IPS-15b (cell line): ENCODE results near the gene UBE4B.

Source experiments
- H3K27me3 ChIP-seq: one replicate; pipeline ENCODE4 v1.6.1; 2013; ENCODE audit warnings: low read length; ENCODE audit not compliant: control insufficient read depth, insufficient read depth
- H3K36me3 ChIP-seq: one replicate; pipeline ENCODE4 v1.6.1; 2013; ENCODE audit warnings: low read length; ENCODE audit not compliant: control insufficient read depth, insufficient read depth
- H3K4me1 ChIP-seq: one replicate; pipeline ENCODE4 v1.6.1; 2013; ENCODE audit warnings: mild to moderate bottlenecking, low read length; ENCODE audit not compliant: control insufficient read depth, insufficient read depth
- H3K4me3 ChIP-seq: one replicate; pipeline ENCODE4 v1.5.1; 2013; ENCODE audit warnings: low read depth, low read length
- H3K9ac ChIP-seq: one replicate; pipeline ENCODE4 v1.6.1; 2013; ENCODE audit warnings: low read depth, mild to moderate bottlenecking, low read length
- H3K9me3 ChIP-seq: one replicate; pipeline ENCODE4 v1.6.1; 2013; ENCODE audit warnings: mild to moderate bottlenecking, low read length; ENCODE audit not compliant: control insufficient read depth, insufficient read depth

UBE4B gene

DNA sequence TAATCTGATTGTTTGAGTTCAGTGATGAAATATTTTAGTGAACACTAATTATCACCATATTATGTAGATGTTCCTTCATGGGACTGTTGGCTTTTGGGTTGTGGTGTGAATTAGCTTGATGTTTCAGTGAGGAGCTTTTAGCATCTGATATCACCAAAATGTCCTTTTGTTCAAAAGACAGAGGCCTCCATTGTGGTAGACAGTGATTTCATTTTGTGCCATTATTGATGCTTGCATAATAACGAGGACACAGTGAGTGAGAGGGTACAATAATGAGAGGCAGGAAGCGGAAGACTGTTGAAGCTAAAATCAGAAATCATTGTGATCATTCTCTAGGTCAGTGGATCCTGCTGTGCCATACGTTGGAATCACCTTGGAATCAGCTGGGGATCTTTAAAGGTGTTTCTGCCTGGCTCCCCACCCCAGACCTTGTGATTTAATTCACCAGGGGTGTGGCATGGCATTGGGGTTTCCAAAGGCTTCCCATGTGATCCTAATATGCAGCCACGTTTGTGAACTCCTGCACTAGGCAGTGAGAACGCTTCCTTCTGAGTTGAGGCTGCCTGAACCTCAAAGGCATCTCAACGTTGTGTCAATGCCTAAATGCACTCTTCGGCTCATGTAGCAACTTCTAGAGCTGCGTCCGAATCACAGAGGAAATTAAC, 95.5 kb downstream of the UBE4B start:
- no peak overlapping the region for H3K4me3 ChIP-seq

DNA sequence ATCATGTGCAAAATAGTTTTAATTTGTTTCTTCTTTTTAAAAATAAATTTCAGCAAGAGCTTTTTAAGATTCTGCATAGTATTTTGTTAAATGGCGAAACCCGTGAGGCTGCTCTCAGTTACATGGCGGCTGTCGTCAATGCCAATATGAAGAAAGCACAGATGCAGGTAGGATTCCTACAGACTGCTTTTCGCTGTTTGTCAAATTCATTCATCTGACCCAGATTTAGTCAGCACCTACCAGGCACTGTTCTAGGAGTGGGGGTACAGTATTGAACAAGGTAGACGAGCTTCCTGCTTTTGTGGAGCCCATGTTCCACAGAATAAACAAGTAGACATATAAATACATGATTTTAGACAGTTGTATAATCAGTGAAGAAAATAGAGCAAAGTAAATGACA, 99.6 kb downstream of the UBE4B start:
- Histone ChIP-seq H3K36me3 (peaks cover 21% of the 10 kb centered on the region), H3K9ac (no peak overlapping the region), H3K4me1 (no peaks in the 10 kb centered on the region), H3K4me3 (no peak overlapping the region), H3K9me3 (no peaks in the 10 kb centered on the region), H3K27me3 (no peaks in the 10 kb centered on the region)

More for the DNA sequence above, 95.5 kb downstream of the UBE4B start:
- H3K27me3 ChIP-seq, result no peaks in the 10 kb centered on the region
- H3K9me3 ChIP-seq, result no peaks in the 10 kb centered on the region
- H3K4me1 ChIP-seq, result no peaks in the 10 kb centered on the region
- peaks cover 7% of the 10 kb centered on the region for H3K36me3 ChIP-seq
- no peak overlapping the region for H3K9ac ChIP-seq

DNA sequence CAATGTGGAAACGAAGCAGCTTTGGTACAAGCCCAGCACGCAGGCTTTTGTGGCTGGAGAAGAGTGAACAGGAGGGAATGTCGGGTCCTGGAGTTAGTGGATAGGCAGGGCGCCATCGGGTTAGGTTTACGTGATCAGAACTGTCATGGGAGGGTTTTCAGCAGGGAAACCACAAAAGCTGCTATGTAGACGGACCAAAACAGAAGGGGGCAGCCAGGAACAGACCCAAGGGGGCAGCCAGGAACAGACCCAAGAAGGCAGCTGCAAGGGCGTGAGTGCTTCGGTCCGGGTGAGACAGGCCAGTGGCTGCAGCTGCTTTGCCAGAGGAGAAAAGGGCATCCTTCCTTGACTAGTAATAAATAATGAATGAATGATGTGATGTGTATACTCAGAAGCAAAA, 100.1 kb downstream of the UBE4B start:
- Histone ChIP-seq H3K4me1 (no peaks in the 10 kb centered on the region), H3K27me3 (no peaks in the 10 kb centered on the region), H3K9me3 (no peaks in the 10 kb centered on the region), H3K9ac (no peak overlapping the region), H3K36me3 (peaks cover 24% of the 10 kb centered on the region), H3K4me3 (no peak overlapping the region)

DNA sequence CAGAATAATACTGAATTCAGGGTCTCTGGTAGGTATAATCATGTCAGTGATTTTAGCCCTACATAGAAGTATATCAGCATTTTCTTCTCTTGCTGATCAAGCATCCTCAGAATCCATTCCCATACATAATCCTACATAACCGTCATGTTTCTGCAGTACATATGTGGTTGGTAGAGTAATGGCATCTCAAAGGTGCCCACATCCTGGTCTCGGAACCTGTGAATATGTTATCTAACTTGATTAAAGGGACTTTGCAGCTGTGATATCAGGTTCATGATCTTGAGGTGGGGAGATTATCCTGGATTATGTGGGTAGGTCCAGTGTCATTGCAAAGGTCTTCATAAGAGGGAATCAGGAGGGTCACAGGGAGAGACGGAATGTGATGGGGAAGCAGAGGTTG, 108.2 kb downstream of the UBE4B start:
- H3K9me3 ChIP-seq, result no peaks in the 10 kb centered on the region
- H3K9ac ChIP-seq, result no peak overlapping the region
- H3K36me3 ChIP-seq, result peaks cover 9% of the 10 kb centered on the region
- H3K4me1 ChIP-seq, result no peaks in the 10 kb centered on the region
- H3K4me3 ChIP-seq, result no peak overlapping the region
- H3K27me3 ChIP-seq, result no peaks in the 10 kb centered on the region

DNA sequence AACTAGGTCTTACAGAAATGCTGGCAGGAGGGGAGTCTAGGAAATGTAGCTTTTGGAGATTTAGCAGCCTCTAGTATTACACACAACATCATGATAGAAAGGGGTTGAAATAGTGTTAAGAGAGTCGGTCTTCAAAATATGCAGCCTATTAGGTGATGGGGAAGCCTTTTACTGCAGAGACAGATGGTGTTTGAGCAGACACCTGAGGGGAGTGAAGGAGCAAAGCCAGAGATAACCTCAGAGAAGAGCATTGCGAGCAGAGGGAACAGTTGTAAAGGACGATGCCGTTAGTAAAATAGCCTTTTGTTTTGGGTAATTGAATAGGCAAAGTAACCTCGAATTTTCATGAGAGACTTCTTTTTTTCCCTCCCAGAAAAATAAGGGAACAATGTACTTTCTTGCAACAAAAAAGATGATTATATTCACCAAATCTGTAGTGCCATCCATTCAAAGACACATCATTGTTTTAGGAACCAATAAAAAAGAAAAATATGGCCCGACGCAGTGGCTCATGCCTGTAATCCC, 111.3 kb downstream of the UBE4B start:
- no peak overlapping the region for H3K9ac ChIP-seq
- no peaks in the 10 kb centered on the region for H3K4me1 ChIP-seq
- H3K4me3 ChIP-seq, result no peak overlapping the region
- no peaks in the 10 kb centered on the region for H3K27me3 ChIP-seq
- H3K36me3 ChIP-seq, result no peaks in the 10 kb centered on the region
- no peaks in the 10 kb centered on the region for H3K9me3 ChIP-seq

DNA sequence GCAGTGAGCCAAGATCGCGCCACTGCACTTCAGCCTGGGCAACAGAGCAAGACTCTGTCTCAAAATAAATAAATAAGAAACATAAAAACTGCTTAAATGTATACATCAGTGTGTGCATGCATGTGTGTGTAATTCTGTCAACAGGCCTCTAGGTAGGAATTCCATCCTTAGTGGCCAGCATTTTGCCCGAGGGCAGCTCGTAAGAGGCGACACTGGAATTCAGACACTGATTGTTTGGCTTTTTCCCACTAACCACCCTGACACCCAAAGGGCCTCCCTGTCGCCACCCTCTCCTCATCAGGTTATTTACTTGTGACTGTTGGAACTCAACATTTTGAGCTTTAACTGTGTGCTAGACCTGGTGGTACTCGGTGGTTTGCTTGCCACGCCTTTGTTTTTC, 113.6 kb downstream of the UBE4B start:
- no peaks in the 10 kb centered on the region for H3K27me3 ChIP-seq
- H3K36me3 ChIP-seq, result peaks cover 4% of the 10 kb centered on the region
- no peaks in the 10 kb centered on the region for H3K9me3 ChIP-seq
- no peak overlapping the region for H3K4me3 ChIP-seq
- H3K9ac ChIP-seq, result no peak overlapping the region
- no peaks in the 10 kb centered on the region for H3K4me1 ChIP-seq

DNA sequence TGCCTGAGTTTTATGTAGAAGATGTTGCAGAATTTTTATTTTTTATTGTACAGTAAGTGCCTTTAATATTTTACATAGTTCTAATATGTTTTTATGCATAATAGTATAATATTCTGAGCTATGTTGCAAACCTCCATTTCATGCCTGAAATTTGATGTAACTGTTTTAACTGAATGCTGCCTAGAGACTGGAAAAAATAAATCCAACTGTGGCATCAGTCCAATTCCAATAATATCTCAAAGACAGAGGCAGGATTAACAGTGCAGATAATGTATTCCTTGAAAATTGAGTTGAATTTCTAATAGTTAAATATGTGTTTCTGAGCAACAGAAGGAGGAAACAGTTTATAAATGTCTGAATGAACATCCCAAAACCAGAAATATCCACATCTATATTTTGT, 116.5 kb downstream of the UBE4B start:
- Histone ChIP-seq H3K9ac (no peak overlapping the region), H3K4me3 (no peak overlapping the region), H3K9me3 (no peaks in the 10 kb centered on the region)

DNA sequence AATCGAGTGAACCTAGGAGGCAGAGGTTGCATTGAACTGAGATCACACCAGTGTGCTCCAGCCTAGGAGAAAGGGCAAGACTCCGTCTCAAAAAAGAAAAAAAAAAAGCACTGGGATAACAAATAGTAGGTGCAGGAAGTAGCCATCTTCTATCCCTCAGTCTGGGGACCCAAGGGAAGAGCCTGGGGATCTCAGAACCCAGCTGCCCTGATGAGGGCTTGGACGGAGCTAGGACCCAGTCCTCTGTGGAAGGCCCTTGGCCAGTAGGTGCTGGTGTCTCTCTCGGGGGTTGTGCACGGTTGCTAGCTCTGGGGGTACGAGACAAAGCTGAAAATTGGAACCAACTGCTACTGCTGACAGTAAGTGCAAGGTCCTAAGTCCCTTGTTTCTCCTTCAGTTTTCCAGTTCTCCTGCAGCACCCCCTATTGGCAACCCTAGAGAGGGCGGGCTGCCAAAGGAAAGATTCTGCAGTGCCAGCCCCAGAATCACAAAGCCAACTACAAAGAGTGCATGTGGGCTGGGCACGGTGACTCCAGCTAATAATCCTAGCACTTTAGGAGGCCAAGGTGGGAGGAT, 120.0 kb downstream of the UBE4B start:
- Histone ChIP-seq H3K36me3 (peaks cover 7% of the 10 kb centered on the region), H3K27me3 (no peaks in the 10 kb centered on the region), H3K4me1 (no peaks in the 10 kb centered on the region), H3K9ac (no peak overlapping the region), H3K4me3 (no peak overlapping the region), H3K9me3 (no peaks in the 10 kb centered on the region)

More for the DNA sequence above, 116.5 kb downstream of the UBE4B start:
- Histone ChIP-seq H3K27me3 (no peaks in the 10 kb centered on the region), H3K4me1 (no peaks in the 10 kb centered on the region), H3K36me3 (peaks cover 4% of the 10 kb centered on the region)

DNA sequence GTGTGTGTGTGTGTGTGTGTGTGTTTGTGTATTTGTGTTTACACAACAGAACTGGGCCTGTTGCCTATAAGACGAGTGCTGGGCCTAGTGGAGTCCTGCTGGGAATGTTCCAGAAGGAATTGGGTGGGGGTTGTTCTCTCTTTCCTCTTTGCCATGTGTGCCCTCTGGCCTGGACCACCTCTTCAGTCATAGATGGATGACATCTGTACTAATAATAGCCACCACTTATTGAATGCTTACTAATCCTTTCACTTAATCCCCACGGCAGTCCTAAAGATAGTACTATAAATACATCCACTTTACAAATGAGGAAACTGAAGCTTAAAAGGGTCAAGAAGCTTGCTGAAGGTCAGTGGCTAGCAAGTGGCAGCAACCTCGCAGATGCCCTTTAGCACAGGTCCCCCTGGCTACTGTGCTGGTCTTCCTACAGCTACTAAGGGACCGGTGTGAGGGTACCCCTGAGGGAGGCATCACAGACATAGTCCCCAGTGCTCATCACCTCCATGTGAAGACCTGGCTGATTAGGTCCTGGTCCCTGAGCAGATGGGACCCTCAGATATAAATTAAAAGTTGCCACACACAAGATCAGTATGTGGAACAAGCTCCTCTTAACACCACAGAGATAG, 122.4 kb downstream of the UBE4B start:
- Histone ChIP-seq H3K9ac (no peak overlapping the region), H3K36me3 (peaks cover 7% of the 10 kb centered on the region), H3K27me3 (no peaks in the 10 kb centered on the region), H3K4me3 (no peak overlapping the region), H3K9me3 (no peaks in the 10 kb centered on the region), H3K4me1 (no peaks in the 10 kb centered on the region)

DNA sequence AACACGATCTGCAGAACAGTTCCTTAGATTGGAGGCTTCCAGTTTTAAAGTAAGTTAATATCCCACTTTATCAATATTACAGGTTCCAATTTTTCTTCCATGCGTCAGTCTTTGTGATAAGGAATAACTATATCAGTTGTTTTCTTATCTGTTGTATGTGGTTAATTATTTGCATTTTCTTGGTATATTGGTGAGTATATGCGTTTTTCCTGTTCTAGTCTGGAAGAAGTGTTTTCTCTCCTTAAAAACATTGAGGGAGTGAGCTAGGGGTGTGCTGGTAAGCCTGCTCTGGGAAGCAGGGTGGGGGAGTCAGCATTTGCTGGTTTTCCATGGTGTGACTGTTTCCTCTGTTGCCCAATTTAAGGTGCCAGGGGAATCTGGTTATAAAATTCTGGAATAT, 127.4 kb downstream of the UBE4B start:
- H3K9ac ChIP-seq, result no peak overlapping the region
- H3K27me3 ChIP-seq, result no peaks in the 10 kb centered on the region
- H3K9me3 ChIP-seq, result no peaks in the 10 kb centered on the region
- peaks cover 10% of the 10 kb centered on the region for H3K36me3 ChIP-seq
- no peaks in the 10 kb centered on the region for H3K4me1 ChIP-seq
- no peak overlapping the region for H3K4me3 ChIP-seq

DNA sequence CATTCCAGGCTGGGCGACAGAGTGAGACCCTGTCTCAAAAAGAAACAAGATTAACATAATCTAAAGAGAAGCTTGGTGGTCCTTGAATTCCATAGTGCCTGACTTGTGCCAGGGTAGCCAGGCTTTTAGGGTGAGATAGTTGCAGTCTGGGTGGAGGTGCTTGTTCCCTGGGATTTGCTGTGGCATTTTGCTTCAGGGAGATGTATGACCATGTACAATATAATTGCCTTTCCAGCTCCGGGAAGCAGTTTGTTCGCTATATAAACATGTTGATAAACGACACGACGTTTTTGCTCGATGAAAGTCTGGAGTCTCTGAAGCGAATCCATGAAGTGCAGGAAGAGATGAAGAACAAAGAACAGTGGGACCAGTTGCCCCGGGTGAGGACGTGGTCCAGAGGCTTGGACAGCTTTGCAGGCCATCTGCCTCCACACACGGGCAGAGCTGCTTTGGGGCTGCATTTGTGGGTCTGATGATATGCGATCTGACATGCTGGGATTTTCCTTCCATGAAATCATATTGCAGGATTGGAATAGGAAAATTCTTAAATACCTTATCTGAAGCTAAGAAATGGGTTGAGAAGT, 128.2 kb downstream of the UBE4B start:
- no peaks in the 10 kb centered on the region for H3K4me1 ChIP-seq
- H3K27me3 ChIP-seq, result no peaks in the 10 kb centered on the region
- H3K4me3 ChIP-seq, result no peak overlapping the region
- H3K9ac ChIP-seq, result no peak overlapping the region
- no peaks in the 10 kb centered on the region for H3K9me3 ChIP-seq
- H3K36me3 ChIP-seq, result peaks cover 11% of the 10 kb centered on the region
